GM12864 (cell line): ENCODE data around the gene FBN1.

Experiments
- DNase-seq: peaks from one replicate; pipeline ENCODE4 v3.0.0-alpha.2; 2011; ENCODE audit warnings: low read depth
- H3K4me3 ChIP-seq: 2 replicates; pipeline ENCODE4 v1.5.1; 2011; ENCODE audit warnings: mild to moderate bottlenecking, low read depth, low read length, control low read depth
- TF ChIP-seq, protein P1 (sequence below): IDR thresholded peaks from 2 replicates; pipeline ENCODE4 v1.5.1; 2011; ENCODE audit warnings: low read depth, mild to moderate bottlenecking, moderate library complexity, low read length, control low read depth, inconsistent platforms; ENCODE audit errors: missing control alignments

The FBN1 gene

DNA sequence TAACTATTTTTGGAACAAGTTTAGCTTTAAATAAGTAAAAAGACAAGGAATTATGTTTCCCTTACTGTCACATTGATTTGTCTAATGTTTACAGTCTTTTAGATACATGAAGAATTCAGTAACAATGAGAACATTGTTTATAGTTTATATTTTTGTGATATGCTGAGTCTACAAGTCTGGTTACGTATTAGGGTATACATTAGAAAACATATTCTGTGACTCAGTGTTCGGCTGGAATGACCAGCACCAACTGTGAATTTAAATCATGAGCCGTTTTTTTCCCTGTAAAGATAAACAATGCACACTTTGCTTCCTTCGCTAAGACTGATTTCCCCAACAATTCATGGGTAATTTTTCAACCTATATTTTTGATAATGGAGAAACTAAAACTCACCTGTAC, 182.8 kb downstream of the FBN1 start:
- DNase-seq: no peak
- no peak overlapping the region for H3K4me3 ChIP-seq
- TF ChIP-seq, protein P1, sequence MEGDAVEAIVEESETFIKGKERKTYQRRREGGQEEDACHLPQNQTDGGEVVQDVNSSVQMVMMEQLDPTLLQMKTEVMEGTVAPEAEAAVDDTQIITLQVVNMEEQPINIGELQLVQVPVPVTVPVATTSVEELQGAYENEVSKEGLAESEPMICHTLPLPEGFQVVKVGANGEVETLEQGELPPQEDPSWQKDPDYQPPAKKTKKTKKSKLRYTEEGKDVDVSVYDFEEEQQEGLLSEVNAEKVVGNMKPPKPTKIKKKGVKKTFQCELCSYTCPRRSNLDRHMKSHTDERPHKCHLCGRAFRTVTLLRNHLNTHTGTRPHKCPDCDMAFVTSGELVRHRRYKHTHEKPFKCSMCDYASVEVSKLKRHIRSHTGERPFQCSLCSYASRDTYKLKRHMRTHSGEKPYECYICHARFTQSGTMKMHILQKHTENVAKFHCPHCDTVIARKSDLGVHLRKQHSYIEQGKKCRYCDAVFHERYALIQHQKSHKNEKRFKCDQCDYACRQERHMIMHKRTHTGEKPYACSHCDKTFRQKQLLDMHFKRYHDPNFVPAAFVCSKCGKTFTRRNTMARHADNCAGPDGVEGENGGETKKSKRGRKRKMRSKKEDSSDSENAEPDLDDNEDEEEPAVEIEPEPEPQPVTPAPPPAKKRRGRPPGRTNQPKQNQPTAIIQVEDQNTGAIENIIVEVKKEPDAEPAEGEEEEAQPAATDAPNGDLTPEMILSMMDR: no peak

GRCh38 chr15:48459571-48460442, 185.7 kb downstream of the FBN1 start:
- TF ChIP-seq, protein P1: no peak
- no peak overlapping the region for H3K4me3 ChIP-seq
- DNase-seq: no peak

- no peak overlapping the region for H3K4me3 ChIP-seq
- TF ChIP-seq, protein P1: no peak
- DNase-seq: no peak
These were observed 186.6 kb downstream of the FBN1 start for GRCh38 chr15:48458876-48459275.

GRCh38 chr15:48456134-48456533, 189.4 kb downstream of the FBN1 start:
- DNase-seq: no peak
- TF ChIP-seq, protein P1: no peak
- H3K4me3 ChIP-seq: no peak overlapping the region

- no peak overlapping the region for H3K4me3 ChIP-seq
- TF ChIP-seq, protein P1: no peak
- DNase-seq: no peak
These were observed 193.8 kb downstream of the FBN1 start for GRCh38 chr15:48451736-48452135.

DNA sequence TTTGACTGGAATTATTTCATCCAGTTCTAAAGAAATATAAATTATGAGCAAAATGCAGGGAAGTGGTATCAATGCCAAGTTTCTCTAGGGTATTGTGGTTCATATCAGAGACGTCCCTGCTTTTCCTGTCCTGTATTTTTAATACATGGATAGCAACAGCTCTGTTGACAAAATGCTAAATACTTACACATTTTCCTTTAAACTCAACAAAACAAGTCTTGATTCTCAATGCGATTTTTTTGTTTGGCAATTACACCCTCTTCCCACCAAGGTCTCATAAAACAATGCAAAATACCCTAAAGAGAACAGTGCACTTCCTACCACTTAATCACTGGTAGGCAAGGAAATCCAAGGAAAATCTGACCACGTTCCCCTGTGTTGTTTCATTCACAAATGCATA, 194.3 kb downstream of the FBN1 start:
- H3K4me3 ChIP-seq: no peak overlapping the region
- DNase-seq: no peak
- TF ChIP-seq, protein P1: no peak

DNA sequence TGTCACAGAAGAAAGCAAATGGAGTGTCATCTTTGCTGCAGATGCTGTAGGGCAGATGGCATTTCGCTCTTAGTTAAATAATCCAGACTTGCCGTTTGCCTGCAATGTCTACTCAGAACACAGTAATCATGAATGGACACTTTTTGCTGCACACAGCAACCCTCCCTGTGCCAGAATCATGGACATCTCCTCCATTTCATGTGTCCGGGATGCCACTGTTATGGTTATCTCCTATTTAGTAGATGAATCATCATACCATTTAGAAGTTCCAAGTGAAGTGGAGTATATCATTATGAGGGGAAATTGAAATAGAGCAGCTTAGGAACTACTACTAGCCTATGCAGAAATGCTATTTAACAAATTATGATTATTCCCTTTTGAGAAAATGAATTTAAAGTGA, 195.8 kb downstream of the FBN1 start:
- TF ChIP-seq, protein P1: no peak
- H3K4me3 ChIP-seq: no peak overlapping the region
- DNase-seq: no peak
